Measurements from ENCODE around the gene SUMO2. TPM values are rescaled to one million over a fixed set of nuclear protein-coding genes. Genes with fewer than 3 reads are reported as not detected.

The SUMO2 gene
- total RNA-seq, result 100 to 1,000 TPM; 321 to 344 TPM
- 100 to 1,000 TPM; 607 to 735 (median 686) TPM for polyA plus RNA-seq (ENCODE audit: insufficient read length in 6 of 6)
- long read RNA-seq, donor 1, transcript SUMO2-202 (4 exons, 3,190 nt), result major isoform, 485 of 528 reads
- long read RNA-seq, donor 1, transcript SUMO2-203 (4 exons, 490 nt), result minor isoform, 6 of 528 reads
- long read RNA-seq, donor 1, partial matches to known transcripts, result 35 of 528 reads
- long read RNA-seq, donor 1, other reads (novel, unspliced or antisense), result 0 of 528 reads
- long read RNA-seq, donor 2, transcript SUMO2-203 (4 exons, 490 nt), result minor isoform, 5 of 412 reads
- long read RNA-seq, donor 2, transcript SUMO2-202 (4 exons, 3,190 nt), result major isoform, 358 of 412 reads
- long read RNA-seq, donor 2, partial matches to known transcripts, result 43 of 412 reads
- long read RNA-seq, donor 2, other reads (novel, unspliced or antisense), result 5 of 412 reads
- long read RNA-seq, donor 3, transcript SUMO2-202 (4 exons, 3,190 nt), result major isoform, 326 of 348 reads
- long read RNA-seq, donor 3, transcript SUMO2-203 (4 exons, 490 nt), result minor isoform, 5 of 348 reads
- long read RNA-seq, donor 3, partial matches to known transcripts, result 12 of 348 reads
- long read RNA-seq, donor 3, other reads (novel, unspliced or antisense), result 5 of 348 reads
- long read RNA-seq, donor 4, transcript SUMO2-203 (4 exons, 490 nt), result minor isoform, 9 of 306 reads
- long read RNA-seq, donor 4, transcript SUMO2-202 (4 exons, 3,190 nt), result major isoform, 292 of 306 reads
- long read RNA-seq, donor 4, partial matches to known transcripts, result 1 of 306 reads
- long read RNA-seq, donor 4, other reads (novel, unspliced or antisense), result 3 of 306 reads
- long read RNA-seq, donor 5, transcript SUMO2-203 (4 exons, 490 nt), result minor isoform, 6 of 385 reads
- long read RNA-seq, donor 5, transcript SUMO2-202 (4 exons, 3,190 nt), result major isoform, 339 of 385 reads
- long read RNA-seq, donor 5, partial matches to known transcripts, result 37 of 385 reads
- long read RNA-seq, donor 5, other reads (novel, unspliced or antisense), result 0 of 385 reads
- long read RNA-seq, donor 6, transcript SUMO2-203 (4 exons, 490 nt), result minor isoform, 8 of 458 reads
- long read RNA-seq, donor 6, transcript SUMO2-202 (4 exons, 3,190 nt), result major isoform, 426 of 458 reads
- long read RNA-seq, donor 6, partial matches to known transcripts, result 23 of 458 reads
- long read RNA-seq, donor 6, other reads (novel, unspliced or antisense), result 0 of 458 reads
- long read RNA-seq, donor 7, transcript SUMO2-202 (4 exons, 3,190 nt), result major isoform, 189 of 225 reads
- long read RNA-seq, donor 7, partial matches to known transcripts, result 30 of 225 reads
- long read RNA-seq, donor 7, other reads (novel, unspliced or antisense), result 0 of 225 reads
- long read RNA-seq, donor 8, transcript SUMO2-202 (4 exons, 3,190 nt), result major isoform, 204 of 319 reads
- long read RNA-seq, donor 8, partial matches to known transcripts, result 112 of 319 reads
- long read RNA-seq, donor 8, other reads (novel, unspliced or antisense), result 0 of 319 reads
- long read RNA-seq, donor 9, partial matches to known transcripts, result 0 of 2 reads
- long read RNA-seq, donor 9, other reads (novel, unspliced or antisense), result 0 of 2 reads
- long read RNA-seq, donor 10, transcript SUMO2-202 (4 exons, 3,190 nt), result major isoform, 275 of 285 reads
- long read RNA-seq, donor 10, transcript SUMO2-203 (4 exons, 490 nt), result minor isoform, 6 of 285 reads
- long read RNA-seq, donor 10, partial matches to known transcripts, result 2 of 285 reads
- long read RNA-seq, donor 10, other reads (novel, unspliced or antisense), result 1 of 285 reads
- long read RNA-seq, donor 11, result 0 reads
- long read RNA-seq, donor 12, transcript SUMO2-202 (4 exons, 3,190 nt), result major isoform, 268 of 300 reads
- long read RNA-seq, donor 12, transcript SUMO2-203 (4 exons, 490 nt), result minor isoform, 12 of 300 reads
- long read RNA-seq, donor 12, partial matches to known transcripts, result 19 of 300 reads
- long read RNA-seq, donor 12, other reads (novel, unspliced or antisense), result 0 of 300 reads

DNA sequence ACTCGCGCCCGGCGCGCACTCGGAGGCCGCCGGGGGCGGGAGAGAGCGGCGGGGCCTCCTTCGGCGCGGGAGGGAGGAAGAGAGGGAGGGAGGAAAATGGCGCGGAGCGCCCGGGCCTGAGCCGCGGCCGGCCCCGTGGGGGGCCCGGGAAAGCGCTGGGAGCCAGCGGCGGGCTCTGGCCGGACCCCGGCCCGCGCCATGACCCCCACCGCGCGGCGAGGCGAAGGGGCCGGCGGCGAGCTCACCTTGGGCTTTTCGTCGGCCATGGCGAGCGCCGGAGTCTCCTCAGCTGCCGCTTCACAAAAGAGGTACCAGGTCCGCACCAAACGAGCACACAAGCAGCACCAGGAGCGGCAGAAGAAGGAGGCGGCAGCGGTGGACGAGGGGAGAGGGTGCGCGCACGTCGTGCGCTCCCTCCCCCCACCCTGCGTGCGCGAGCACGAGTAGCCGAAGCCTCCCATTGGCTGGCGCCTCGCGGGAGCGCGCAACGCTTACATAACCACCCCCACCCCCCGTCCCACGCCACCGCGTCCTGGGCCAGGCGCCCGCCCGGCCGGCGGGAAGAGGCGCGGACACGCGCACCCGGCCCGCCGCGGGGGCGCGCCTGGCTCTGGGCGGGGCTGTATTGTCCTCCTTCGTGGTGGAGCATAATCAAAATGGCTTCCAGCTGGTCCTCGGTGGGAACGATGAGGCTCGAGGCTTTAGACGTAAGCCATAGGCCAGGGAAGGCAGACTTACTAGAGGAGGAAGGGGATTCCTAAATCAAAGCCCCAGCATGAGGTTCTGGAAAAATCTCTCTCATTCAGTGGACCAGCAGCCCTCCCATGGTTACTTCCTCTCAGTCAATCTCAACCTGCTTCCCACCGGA lies at the start of gene SUMO2:
Gene SUMO2, minus strand, starts transcription at position 391 of the 868 bp plus-strand sequence. Its CDS starts 125 bp downstream, at position 266.
- Histone ChIP-seq H3K9me3 (no peaks in the 10 kb centered on the region), H3K27ac (peak within 1 kb of the TSS; percentile 99), H3K36me3 (peaks cover 0 to 25% of the 10 kb centered on the region in 2 donors), H3K4me1 (peaks cover 0 to 34% of the 10 kb centered on the region in 2 donors), H3K4me3 (peak within 1 kb of the TSS; percentile 94 to 96), H3K27me3 (no peaks in the 10 kb centered on the region)
- TF ChIP-seq, protein P1, sequence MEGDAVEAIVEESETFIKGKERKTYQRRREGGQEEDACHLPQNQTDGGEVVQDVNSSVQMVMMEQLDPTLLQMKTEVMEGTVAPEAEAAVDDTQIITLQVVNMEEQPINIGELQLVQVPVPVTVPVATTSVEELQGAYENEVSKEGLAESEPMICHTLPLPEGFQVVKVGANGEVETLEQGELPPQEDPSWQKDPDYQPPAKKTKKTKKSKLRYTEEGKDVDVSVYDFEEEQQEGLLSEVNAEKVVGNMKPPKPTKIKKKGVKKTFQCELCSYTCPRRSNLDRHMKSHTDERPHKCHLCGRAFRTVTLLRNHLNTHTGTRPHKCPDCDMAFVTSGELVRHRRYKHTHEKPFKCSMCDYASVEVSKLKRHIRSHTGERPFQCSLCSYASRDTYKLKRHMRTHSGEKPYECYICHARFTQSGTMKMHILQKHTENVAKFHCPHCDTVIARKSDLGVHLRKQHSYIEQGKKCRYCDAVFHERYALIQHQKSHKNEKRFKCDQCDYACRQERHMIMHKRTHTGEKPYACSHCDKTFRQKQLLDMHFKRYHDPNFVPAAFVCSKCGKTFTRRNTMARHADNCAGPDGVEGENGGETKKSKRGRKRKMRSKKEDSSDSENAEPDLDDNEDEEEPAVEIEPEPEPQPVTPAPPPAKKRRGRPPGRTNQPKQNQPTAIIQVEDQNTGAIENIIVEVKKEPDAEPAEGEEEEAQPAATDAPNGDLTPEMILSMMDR (IDR thresholded peaks at IDR 0.05), result peak; percentile 34 to 41
- peak; percentile 94 to 99 (median 96) for DNase-seq
- ATAC-seq, result peak; percentile 94
- intact Hi-C loops (cut with DNase I), result no loop called here

DNA sequence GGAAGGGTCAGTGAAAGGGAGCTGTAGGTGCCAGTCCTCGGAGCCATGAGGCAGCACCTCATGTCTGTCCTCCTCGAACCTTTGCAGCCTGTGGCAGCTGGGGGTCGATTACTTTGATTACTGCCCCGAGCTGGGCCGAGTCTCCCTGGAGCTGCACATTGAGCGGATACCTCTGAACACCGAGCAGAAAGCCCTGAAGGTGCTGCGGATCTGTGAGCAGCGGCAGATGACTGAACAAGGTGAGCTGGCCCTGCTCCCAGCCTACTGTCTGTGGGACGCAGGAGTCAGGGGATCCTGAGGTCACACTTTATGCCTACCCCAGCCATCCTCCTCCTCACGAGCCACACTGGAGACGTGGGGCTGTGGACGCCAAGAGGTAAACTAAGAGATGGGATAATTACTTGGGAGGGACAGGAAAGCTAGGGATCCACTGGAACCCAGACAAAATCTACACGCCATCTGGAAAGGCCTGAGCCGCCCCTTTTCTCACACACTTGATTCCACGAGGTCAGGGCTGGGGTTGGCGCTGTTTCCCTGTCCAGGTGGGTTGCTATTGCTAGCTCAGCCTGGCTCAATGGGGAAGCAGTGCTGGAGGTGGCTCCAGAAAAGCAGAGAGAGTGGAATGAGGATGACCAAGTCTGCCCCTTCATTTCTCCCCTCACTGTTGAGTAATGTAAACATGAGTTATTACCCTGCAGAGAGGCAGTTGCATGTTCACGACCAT lies 49.1 kb upstream of the SUMO2 start:
- TF ChIP-seq, protein P1 (IDR thresholded peaks at IDR 0.05), result no peak
- no peaks in the 10 kb centered on the region for H3K9me3 ChIP-seq
- H3K36me3 ChIP-seq, result peaks cover 4 to 81% of the 10 kb centered on the region in 2 donors
- H3K27ac ChIP-seq, result no peak overlapping the region
- no peak for DNase-seq
- H3K4me3 ChIP-seq, result no peak overlapping the region
- no peaks in the 10 kb centered on the region for H3K27me3 ChIP-seq
- peaks cover 0 to 25% of the 10 kb centered on the region in 2 donors for H3K4me1 ChIP-seq
- ATAC-seq, result no peak
- intact Hi-C loops (cut with DNase I), result no loop called here

DNA sequence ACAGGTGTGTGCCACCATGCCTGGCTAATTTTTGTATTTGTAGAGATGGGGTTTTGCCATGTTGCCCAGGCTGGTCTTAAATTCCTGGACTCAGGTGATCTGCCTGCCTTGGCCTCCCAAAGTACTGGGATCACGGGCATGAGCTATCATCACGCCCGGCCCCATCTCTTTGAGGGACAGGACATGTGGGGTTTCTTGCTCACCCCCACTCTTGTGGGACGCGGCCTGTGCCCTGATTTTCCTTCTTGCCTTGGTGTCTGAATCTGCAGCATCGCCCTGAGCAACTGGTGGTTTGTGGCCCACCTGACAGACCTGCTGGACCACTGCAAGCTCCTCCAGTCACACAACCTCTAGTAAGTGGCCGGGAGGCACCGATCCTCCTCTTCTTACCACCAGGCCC lies 48.3 kb upstream of the SUMO2 start:
- H3K4me1 ChIP-seq, result peaks cover 0 to 25% of the 10 kb centered on the region in 2 donors
- TF ChIP-seq, protein P1 (IDR thresholded peaks at IDR 0.05), result no peak
- no peaks in the 10 kb centered on the region for H3K27me3 ChIP-seq
- intact Hi-C loops (cut with DNase I), result no loop called here
- H3K36me3 ChIP-seq, result peaks cover 4 to 81% of the 10 kb centered on the region in 2 donors
- ATAC-seq (no peak), DNase-seq (no peak)
- no peak overlapping the region for H3K4me3 ChIP-seq
- H3K9me3 ChIP-seq, result no peaks in the 10 kb centered on the region
- no peak overlapping the region for H3K27ac ChIP-seq

Measured in left lung (tissue), 14 donors.